ENCODE measurements around the gene BHLHE40. TPM values are rescaled to one million over a fixed set of nuclear protein-coding genes. Genes with fewer than 3 reads are reported as not detected.

The BHLHE40 gene
- total and polyA plus RNA-seq, 10 of the 15 experiments (the other 5 are each of a cell fraction or from before 2014, with no cell fraction given) = 25.2 to 106 (median 51.4) TPM

DNA sequence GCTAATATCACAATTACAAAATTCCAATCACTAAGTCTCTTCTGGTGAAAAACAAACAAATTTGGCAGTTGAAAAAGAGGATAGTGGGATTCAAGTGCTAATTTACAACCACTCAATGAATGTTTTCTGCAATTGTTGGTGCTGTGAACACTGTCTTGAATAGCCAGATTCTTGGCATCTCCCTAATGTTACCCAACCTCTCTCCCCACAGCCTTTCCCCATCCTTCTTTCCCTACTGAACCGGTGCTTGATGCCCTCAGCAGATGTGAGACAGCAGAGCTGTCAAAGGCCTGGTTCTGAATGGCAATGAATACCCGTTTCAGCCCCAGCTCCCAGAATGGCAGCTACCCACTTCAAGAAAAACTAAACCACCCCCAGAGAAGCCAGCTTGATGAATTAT lies 22.5 kb upstream of the BHLHE40 start (continued):
- TF ChIP-seq MYC (IDR thresholded peaks at IDR 0.05; ENCODE audit: insufficient read depth, insufficient read length, insufficient replicate concordance, low read length, severe bottlenecking) (no peak), TCF3 (IDR thresholded peaks at IDR 0.05; ENCODE audit: borderline replicate concordance, insufficient read depth, low read depth, low read length) (no peak), GATAD2B (conservative IDR thresholded peaks at IDR 0.05; ENCODE audit: low read depth) (no peak), IKZF2 (IDR thresholded peaks at IDR 0.05) (no peak)

GRCh38 chr3:4957978-4958377 lies 21.3 kb upstream of the BHLHE40 start:
- CTCF ChIA-PET = interaction anchor here (0.7 to 1.4 kb wide), 3 partner anchors 11 to 246 kb away, joined by 3 to 5 read pairs (median 3); no protein-coding TSS in a partner anchor
- BruUV-seq (replicated peaks) = no TSS peak
- TF ChIP-seq PKNOX1 (IDR thresholded peaks at IDR 0.05) (no peak), GABPA (IDR thresholded peaks at IDR 0.05; ENCODE audit: low read depth) (no peak), ETV6 (conservative IDR thresholded peaks at IDR 0.05 in 1 of 2, IDR thresholded peaks at IDR 0.05 in 1 of 2; ENCODE audit: borderline replicate concordance in 1 of 2, low read depth in 1 of 2) (no peak), STAT3 (IDR thresholded peaks at IDR 0.05; ENCODE audit: low read depth, low read length) (no peak), SMC3 (IDR thresholded peaks at IDR 0.05; ENCODE audit: borderline replicate concordance, low read length) (no peak), RBBP5 (conservative IDR thresholded peaks at IDR 0.05) (no peak), KAT2A (conservative IDR thresholded peaks at IDR 0.05; ENCODE audit: control insufficient read depth, low read depth, low read length) (no peak), E4F1 (IDR thresholded peaks at IDR 0.05; ENCODE audit: borderline replicate concordance, partially characterized antibody) (no peak), MYC (IDR thresholded peaks at IDR 0.05; ENCODE audit: insufficient read depth, insufficient read length, insufficient replicate concordance, low read length, severe bottlenecking) (no peak), ATF7 (IDR thresholded peaks at IDR 0.05; ENCODE audit: low read depth) (no peak)
- TF ChIP-seq, protein P1, sequence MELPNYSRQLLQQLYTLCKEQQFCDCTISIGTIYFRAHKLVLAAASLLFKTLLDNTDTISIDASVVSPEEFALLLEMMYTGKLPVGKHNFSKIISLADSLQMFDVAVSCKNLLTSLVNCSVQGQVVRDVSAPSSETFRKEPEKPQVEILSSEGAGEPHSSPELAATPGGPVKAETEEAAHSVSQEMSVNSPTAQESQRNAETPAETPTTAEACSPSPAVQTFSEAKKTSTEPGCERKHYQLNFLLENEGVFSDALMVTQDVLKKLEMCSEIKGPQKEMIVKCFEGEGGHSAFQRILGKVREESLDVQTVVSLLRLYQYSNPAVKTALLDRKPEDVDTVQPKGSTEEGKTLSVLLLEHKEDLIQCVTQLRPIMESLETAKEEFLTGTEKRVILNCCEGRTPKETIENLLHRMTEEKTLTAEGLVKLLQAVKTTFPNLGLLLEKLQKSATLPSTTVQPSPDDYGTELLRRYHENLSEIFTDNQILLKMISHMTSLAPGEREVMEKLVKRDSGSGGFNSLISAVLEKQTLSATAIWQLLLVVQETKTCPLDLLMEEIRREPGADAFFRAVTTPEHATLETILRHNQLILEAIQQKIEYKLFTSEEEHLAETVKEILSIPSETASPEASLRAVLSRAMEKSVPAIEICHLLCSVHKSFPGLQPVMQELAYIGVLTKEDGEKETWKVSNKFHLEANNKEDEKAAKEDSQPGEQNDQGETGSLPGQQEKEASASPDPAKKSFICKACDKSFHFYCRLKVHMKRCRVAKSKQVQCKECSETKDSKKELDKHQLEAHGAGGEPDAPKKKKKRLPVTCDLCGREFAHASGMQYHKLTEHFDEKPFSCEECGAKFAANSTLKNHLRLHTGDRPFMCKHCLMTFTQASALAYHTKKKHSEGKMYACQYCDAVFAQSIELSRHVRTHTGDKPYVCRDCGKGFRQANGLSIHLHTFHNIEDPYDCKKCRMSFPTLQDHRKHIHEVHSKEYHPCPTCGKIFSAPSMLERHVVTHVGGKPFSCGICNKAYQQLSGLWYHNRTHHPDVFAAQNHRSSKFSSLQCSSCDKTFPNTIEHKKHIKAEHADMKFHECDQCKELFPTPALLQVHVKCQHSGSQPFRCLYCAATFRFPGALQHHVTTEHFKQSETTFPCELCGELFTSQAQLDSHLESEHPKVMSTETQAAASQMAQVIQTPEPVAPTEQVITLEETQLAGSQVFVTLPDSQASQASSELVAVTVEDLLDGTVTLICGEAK (IDR thresholded peaks at IDR 0.05; ENCODE audit: borderline replicate concordance) = no peak

More at GRCh38 chr3:4957978-4958377, 21.3 kb upstream of the BHLHE40 start:
- no peak overlapping the region for H3K4me2 ChIP-seq (ENCODE audit: control insufficient read depth, insufficient read depth)
- intact Hi-C loops (cut with micrococcal nuclease; ENCODE audit: unreplicated experiment) = no loop called here
- ATAC-seq (no peak), DNase-seq (ENCODE audit: low read depth, low spot score) (no peak), FAIRE-seq (no peak)
- no peaks in the 10 kb centered on the region for H3K4me1 ChIP-seq (ENCODE audit: control insufficient read depth, insufficient read depth, low read length)
- in situ Hi-C loops (cut with MboI) = no loop called here
- 31% methylated on average over 3 of the region's 3 CpGs for WGBS (ENCODE audit: insufficient coverage, insufficient replicate concordance, low lambda C conversion rate, missing lambda C conversion rate)
- no peaks in the 10 kb centered on the region for H3K36me3 ChIP-seq (ENCODE audit: control insufficient read depth in 2 of 2, insufficient read depth in 2 of 2, low read length in 1 of 2)
- H2AFZ ChIP-seq (ENCODE audit: control insufficient read depth, low read depth, low read length) = no peak overlapping the region
- peaks cover 5% of the 10 kb centered on the region; the same call in 2 of the 3 replicates for H3K9me3 ChIP-seq (replicated peaks; ENCODE audit: control insufficient read depth, insufficient read depth, low read length)
- no peaks in the 10 kb centered on the region for H4K20me1 ChIP-seq (ENCODE audit: control insufficient read depth, insufficient read depth)
- no peaks in the 10 kb centered on the region for H3K79me2 ChIP-seq (ENCODE audit: control insufficient read depth, insufficient read depth, low read length)
- ChIA-PET RAD21 (ENCODE audit: unreplicated experiment) (no interaction called here), POLR2A (interaction anchor here (0.6 to 1.2 kb wide), 2 partner anchors 9 to 82 kb away, joined by 3 read pairs; no protein-coding TSS in a partner anchor), SMC1A (ENCODE audit: uncharacterized antibody, unreplicated experiment) (interaction anchor here (1.0 to 2.3 kb wide), 6 partner anchors 9 to 247 kb away, joined by 3 to 10 read pairs (median 4); no protein-coding TSS in a partner anchor)
- no peaks in the 10 kb centered on the region for H3K27me3 ChIP-seq (replicated peaks in 1 of 2; ENCODE audit: control insufficient read depth in 2 of 2, insufficient read depth in 2 of 2, low read length in 1 of 2)
- no peak overlapping the region for H3K27ac ChIP-seq (ENCODE audit: control insufficient read depth, insufficient read depth)
- no peak overlapping the region for H3K9ac ChIP-seq (ENCODE audit: control insufficient read depth, insufficient read depth, low read length)
- no peak overlapping the region for H3K4me3 ChIP-seq

Data from GM12878 (cell line).